Measurements from ENCODE around the gene BCORL1. TPM values are rescaled to one million over a fixed set of nuclear protein-coding genes. Genes with fewer than 3 reads are reported as not detected.

The BCORL1 gene
- total and polyA plus RNA-seq, 2 experiments from 2014 or later = 3.4 to 9.2 TPM

GRCh38 chrX:130027569-130027968 is 45.1 kb downstream of the BCORL1 start:
- H2AFZ ChIP-seq = no peak overlapping the region
- no peaks in the 10 kb centered on the region for H3K4me1 ChIP-seq (ENCODE audit: insufficient read depth)
- H3K27ac ChIP-seq = no peak overlapping the region
- H3K79me2 ChIP-seq = no peaks in the 10 kb centered on the region
- no peak for DNase-seq (ENCODE audit: low spot score)
- H4K20me1 ChIP-seq (ENCODE audit: insufficient read depth, poor library complexity, severe bottlenecking) = no peaks in the 10 kb centered on the region
- no peak for TF ChIP-seq EZH2phosphoT487 (IDR thresholded peaks at IDR 0.05; ENCODE audit: low read depth, severe bottlenecking, unreplicated experiment)
- no peak for TF ChIP-seq CTCF (IDR thresholded peaks at IDR 0.05; ENCODE audit: poor library complexity)
- no peak for TF ChIP-seq EZH2 (IDR thresholded peaks at IDR 0.05; ENCODE audit: borderline replicate concordance)
- H3K27me3 ChIP-seq = no peaks in the 10 kb centered on the region
- no peak overlapping the region for H3K4me2 ChIP-seq
- H3K4me3 ChIP-seq = no peak overlapping the region
- no peaks in the 10 kb centered on the region for H3K36me3 ChIP-seq (replicated peaks; ENCODE audit: insufficient read depth, low read depth)
- H3K9me2 ChIP-seq (replicated peaks; ENCODE audit: insufficient read depth) = no peaks in the 10 kb centered on the region
- WGBS (ENCODE audit: low lambda C conversion rate, missing lambda C conversion rate) = 80% methylated on average over 4 of the region's 4 CpGs
- no peaks in the 10 kb centered on the region for H3K9me3 ChIP-seq (ENCODE audit: low read depth)

- Histone ChIP-seq H3K4me2 (no peak overlapping the region), H2AFZ (no peak overlapping the region), H3K4me3 (no peak overlapping the region), H4K20me1 (ENCODE audit: insufficient read depth, poor library complexity, severe bottlenecking) (no peaks in the 10 kb centered on the region), H3K79me2 (no peaks in the 10 kb centered on the region), H3K36me3 (replicated peaks; ENCODE audit: insufficient read depth, low read depth) (no peaks in the 10 kb centered on the region), H3K4me1 (ENCODE audit: insufficient read depth) (no peaks in the 10 kb centered on the region), H3K9me2 (replicated peaks; ENCODE audit: insufficient read depth) (no peaks in the 10 kb centered on the region), H3K27me3 (no peaks in the 10 kb centered on the region), H3K9me3 (ENCODE audit: low read depth) (no peaks in the 10 kb centered on the region), H3K27ac (no peak overlapping the region)
- WGBS (ENCODE audit: low lambda C conversion rate, missing lambda C conversion rate) = 68% methylated on average over 5 of the region's 5 CpGs
- DNase-seq (ENCODE audit: low spot score) = peak; percentile 35
- TF ChIP-seq EZH2 (IDR thresholded peaks at IDR 0.05; ENCODE audit: borderline replicate concordance) (no peak), CTCF (IDR thresholded peaks at IDR 0.05; ENCODE audit: poor library complexity) (peak; percentile 53)
Observed at GRCh38 chrX:130028196-130028595, 45.8 kb downstream of the BCORL1 start.

- Histone ChIP-seq H2AFZ (no peak overlapping the region), H3K36me3 (replicated peaks; ENCODE audit: insufficient read depth, low read depth) (no peaks in the 10 kb centered on the region)
- WGBS (ENCODE audit: low lambda C conversion rate, missing lambda C conversion rate) = 91% methylated on average over 4 of the region's 4 CpGs
Observed at GRCh38 chrX:130030826-130031225, 48.4 kb downstream of the BCORL1 start.

More at GRCh38 chrX:130030826-130031225, 48.4 kb downstream of the BCORL1 start:
- Histone ChIP-seq H3K27me3 (no peaks in the 10 kb centered on the region), H3K9me2 (replicated peaks; ENCODE audit: insufficient read depth) (no peaks in the 10 kb centered on the region), H3K4me2 (no peak overlapping the region), H3K9me3 (ENCODE audit: low read depth) (no peaks in the 10 kb centered on the region), H3K4me3 (no peak overlapping the region), H3K27ac (no peak overlapping the region), H3K4me1 (ENCODE audit: insufficient read depth) (no peaks in the 10 kb centered on the region), H3K79me2 (no peaks in the 10 kb centered on the region), H4K20me1 (ENCODE audit: insufficient read depth, poor library complexity, severe bottlenecking) (no peaks in the 10 kb centered on the region)
- no peak for DNase-seq (ENCODE audit: low spot score)
- TF ChIP-seq CTCF (IDR thresholded peaks at IDR 0.05; ENCODE audit: poor library complexity) (no peak), EZH2 (IDR thresholded peaks at IDR 0.05; ENCODE audit: borderline replicate concordance) (no peak), EZH2phosphoT487 (IDR thresholded peaks at IDR 0.05; ENCODE audit: low read depth, severe bottlenecking, unreplicated experiment) (no peak)

Measured in hepatocyte (in vitro differentiated cells).